GM19468 (cell line): Measurements from ENCODE around the gene B3GNT3.
"Not testable (repeated sequence)": the region's sequence is repeated elsewhere in the genome, so short reads cannot be mapped to it uniquely, and the experiment has no call there.

Source experiments
- ATAC-seq: cut with Tn5 transposase; IDR thresholded peaks from one replicate; pipeline ENCODE4 v1.9.1; 2021; ENCODE audit warnings: mild to moderate bottlenecking, moderate library complexity, moderate number of reproducible peaks; ENCODE audit not compliant: unreplicated experiment; ENCODE audit errors: extremely low read depth

The B3GNT3 gene

DNA sequence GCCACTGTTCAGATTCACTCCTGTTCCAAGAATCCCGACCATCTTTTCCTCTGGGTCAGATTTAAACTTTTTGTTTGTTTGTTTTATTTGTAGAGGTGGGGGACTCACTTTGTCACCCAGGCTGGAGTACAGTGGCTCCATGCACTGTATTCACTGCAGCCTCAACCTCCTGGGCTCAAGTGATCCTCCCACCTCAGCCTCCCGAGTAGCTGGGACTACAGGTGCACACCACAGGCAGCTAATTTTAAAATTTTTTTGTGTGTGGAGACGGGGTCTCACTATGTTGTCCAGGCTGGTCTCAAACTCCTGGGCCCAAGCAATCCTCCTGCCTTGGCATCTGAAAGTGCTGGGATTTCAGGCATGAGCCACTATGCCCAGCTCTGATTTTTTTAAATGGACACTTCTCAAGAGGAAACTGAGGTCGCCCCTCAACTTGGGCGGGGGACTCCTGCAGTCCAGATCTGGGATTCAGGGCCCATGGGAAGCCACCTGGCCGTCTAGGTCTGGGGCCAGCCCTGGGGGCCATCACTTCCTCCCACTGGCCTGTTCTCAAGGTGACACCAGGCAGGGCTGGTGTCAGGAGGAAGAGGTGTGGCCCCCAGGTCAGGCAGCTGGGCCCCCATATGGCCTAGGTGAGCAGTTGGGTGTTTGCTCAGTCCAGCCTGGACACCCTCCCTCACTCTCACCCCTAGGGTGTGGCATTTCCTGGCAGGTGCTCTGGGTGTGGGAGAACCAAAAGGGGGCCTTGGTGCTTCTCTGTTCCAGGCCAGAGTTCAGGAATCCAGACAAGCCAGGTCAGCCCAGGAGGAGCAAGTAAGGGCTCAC lies 1.3 kb downstream of the B3GNT3 start:
- ATAC-seq, result no peak

DNA sequence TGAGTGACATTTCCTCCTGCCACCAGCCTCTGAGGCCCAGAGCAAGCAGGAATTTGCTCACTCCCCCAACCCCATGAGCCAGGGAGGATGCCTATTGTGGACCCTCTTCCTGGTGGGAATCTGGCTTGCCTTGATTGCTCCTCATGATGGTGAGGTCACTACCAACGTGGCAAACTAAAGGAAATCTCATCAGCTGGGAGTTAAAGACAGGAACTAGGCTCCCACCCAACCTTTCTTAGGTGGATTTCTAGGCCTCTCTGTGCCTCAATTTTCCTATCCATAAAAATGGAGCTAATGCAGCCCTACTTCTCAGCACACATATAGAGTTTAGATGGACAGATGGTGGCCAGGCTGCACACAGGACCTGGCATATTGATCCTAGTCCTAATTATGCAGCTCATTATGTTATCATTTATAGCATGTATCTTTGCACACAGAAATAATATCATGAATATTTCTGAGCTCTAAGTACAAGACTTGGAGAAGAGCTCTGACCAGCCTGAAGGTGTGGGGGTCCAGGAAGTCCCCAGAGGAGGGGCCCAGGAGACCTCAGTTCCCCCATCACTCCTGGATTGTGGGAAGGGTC lies 2.0 kb downstream of the B3GNT3 start:
- no peak for ATAC-seq

DNA sequence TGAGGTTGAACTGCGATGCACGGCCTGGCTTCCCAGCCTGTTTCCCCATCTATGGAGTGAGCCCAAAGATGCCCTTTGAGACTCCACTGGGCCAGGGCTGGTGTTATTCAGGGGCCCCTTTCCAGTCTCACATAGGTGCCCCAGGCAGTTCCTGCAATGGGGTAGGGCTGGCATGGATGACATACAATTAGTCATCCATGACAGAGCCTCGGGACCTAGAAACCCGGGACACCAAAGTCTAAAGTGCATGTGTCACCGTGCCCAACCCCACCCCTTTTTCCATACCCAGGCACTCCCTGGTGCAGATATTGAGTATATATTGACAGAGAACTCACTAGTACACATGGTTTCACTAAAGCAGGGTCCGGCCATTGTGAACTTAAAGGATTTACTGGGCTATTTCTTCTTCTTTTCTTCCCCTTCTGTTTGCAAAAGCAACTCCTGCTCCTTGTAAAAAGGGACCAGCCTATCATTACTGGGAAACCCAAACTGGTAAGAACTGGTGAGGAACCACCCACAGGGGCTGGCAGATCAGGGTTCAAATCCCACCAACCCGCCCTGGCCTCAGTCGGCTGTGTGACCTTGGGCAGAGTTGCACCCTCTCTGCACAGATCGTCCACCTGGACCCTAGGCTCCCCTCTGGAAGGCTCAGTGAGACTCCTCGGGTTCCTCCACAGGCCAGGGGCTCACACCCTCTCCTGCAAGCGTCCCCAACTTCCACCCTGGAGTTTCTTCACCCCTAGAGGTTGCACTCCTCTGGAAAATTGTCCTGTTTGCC lies 2.7 kb downstream of the B3GNT3 start:
- ATAC-seq, result no peak

DNA sequence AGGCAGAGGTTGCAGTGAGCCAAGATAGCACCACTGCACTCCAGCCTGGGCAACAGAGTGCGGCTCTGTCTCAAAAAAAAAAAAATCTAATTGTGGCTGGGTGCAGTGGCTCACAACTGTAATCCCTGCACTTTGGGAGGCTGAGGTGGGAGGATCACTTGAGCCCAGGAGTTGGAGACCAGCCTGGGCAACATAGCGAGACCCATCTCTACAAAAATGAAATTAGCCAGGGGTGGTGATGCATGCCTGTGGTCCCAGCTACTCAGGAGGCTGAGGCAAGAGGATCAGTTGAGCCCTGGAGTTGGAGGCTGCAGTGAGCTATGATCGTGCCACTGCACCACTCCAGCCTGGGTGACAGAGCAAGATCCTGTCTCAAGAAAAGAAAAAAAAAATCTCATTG lies 3.7 kb downstream of the B3GNT3 start:
- ATAC-seq, result not testable (repeated sequence)

DNA sequence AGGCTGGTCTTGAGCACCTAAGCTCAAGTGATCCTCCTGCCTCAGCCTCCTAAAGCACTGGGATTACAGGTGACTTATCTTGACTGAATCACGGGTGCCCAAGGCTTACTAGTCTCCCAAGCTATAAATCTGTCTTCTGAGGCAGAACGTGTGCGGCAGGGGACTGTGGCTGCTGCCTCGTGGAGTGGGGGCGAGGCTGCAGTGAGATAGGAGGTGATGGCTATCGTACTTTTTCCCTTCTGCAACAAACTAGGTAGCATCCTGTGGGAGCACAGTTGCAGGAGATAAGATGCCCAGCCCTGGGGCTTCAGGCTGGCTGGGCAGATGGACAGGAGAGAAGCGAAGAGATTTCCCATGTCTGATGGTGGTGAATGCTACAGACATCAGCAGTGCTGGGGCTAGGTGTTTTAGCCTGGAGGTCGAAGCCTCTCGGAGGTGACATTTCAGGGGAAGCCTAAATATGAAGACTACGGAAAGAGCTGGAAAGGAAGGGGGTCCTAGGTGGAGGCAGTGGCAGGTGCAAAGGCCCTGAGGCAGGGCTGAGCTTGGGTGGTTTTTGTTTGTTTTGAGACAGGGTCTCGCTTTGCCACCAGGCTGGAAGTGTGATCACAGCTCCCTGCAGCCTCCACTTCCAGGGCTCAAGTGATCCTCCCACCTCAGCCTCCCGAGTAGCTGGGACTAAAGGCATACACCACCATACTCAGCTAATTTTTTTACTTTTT lies 7.4 kb downstream of the B3GNT3 start:
- ATAC-seq, result no peak

DNA sequence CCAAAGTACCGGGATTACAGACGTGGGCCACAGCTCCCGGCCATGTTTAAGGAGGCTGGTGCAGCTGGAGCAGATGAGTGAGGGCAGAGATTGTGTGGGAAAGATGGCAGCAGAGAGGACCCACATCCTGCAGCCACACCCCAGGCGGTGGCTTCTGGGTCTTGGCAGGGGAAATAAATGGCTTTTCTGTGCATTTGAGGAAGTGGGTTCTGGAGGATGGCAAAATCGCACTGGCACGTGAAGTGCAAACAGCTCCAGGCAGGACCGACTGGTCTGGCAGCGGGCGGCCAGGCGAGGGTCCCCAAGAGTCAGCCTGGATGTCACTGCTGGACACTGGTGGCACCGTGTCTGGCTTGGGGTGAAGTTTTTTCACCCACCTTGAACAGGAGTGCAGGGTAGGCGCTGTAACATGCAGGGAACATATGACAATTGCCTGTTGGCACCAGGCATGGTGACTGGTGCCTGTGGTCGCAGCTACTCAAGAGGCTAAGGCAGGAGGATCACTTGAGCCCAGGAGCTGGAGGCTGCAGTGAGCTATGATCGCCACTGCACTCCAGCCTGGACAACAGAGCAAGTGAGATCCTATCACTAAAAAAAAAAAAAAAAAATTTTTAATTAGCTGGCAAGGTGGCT lies 8.4 kb downstream of the B3GNT3 start:
- no peak for ATAC-seq

DNA sequence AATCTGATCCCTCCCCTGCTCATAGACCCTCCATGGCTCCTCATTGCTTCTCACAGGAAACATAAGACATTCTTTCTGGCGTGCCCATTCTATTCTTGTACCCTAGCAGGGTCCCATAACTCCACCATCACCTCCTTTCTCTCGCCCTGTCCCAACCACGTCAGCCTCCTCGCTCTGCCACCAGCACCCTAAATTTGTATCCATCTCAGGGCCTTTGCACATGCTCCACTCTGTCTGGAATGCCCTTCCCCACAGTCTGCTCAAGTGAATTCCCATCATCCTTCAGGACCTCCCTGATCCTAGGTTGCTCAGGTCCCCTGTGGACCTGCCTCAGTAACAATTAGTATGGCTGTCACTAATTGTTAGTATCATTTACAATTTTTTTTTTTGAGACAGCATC lies 10.5 kb downstream of the B3GNT3 start:
- ATAC-seq, result no peak

DNA sequence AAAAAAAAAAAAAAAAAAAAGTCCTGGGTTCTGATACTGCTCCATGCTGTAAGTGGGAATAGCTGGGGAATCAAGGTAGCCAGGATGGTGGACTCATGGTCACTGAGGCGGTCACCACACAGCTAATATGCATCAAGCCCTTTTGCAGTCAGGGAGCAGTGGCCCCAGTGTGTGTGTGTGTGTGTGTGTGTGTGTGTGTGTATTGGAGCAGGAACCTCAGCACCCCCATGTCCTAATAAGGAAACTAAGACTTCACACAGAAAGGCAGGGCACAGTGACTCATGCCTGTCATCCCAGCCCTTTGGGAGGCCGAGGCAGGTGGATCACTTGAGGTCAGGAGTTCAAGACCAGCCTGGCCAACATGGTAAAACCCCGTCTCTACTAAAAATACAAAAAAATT lies 12.0 kb downstream of the B3GNT3 start:
- no peak for ATAC-seq

DNA sequence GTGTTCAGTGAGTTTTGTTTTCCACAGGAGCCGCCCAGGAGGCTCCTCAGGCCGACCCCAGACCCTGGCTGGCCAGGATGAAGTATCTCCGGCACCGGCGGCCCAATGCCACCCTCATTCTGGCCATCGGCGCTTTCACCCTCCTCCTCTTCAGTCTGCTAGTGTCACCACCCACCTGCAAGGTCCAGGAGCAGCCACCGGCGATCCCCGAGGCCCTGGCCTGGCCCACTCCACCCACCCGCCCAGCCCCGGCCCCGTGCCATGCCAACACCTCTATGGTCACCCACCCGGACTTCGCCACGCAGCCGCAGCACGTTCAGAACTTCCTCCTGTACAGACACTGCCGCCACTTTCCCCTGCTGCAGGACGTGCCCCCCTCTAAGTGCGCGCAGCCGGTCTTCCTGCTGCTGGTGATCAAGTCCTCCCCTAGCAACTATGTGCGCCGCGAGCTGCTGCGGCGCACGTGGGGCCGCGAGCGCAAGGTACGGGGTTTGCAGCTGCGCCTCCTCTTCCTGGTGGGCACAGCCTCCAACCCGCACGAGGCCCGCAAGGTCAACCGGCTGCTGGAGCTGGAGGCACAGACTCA lies 12.9 kb downstream of the B3GNT3 start:
- no peak for ATAC-seq

DNA sequence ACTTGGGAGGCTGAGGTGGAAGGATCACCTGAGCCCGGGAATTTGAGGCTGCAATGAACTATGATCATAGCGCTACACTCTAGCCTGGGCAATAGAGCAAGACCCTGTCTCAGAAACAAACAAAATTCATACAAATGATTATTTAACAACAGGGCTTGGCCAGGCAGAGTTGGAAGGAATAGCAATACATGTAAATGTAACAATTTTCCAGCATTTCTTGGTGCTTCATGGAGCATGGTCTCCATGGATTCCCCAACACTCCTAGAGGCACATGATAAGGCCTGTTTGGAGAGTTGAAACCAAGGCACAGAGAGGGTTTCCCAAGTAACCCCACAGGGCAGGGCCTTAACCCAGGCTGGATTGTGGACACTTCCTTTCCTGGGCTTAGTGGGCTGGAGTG lies 16.2 kb downstream of the B3GNT3 start:
- no peak for ATAC-seq

DNA sequence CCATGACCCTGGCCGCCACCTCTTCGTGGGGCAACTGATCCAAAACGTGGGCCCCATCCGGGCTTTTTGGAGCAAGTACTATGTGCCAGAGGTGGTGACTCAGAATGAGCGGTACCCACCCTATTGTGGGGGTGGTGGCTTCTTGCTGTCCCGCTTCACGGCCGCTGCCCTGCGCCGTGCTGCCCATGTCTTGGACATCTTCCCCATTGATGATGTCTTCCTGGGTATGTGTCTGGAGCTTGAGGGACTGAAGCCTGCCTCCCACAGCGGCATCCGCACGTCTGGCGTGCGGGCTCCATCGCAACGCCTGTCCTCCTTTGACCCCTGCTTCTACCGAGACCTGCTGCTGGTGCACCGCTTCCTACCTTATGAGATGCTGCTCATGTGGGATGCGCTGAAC lies 16.7 kb downstream of the B3GNT3 start:
- no peak for ATAC-seq

DNA sequence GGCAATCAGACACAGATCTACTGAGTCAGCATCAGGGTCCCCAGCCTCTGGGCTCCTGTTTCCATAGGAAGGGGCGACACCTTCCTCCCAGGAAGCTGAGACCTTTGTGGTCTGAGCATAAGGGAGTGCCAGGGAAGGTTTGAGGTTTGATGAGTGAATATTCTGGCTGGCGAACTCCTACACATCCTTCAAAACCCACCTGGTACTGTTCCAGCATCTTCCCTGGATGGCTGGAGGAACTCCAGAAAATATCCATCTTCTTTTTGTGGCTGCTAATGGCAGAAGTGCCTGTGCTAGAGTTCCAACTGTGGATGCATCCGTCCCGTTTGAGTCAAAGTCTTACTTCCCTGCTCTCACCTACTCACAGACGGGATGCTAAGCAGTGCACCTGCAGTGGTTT lies 17.2 kb downstream of the B3GNT3 start:
- no peak for ATAC-seq

DNA sequence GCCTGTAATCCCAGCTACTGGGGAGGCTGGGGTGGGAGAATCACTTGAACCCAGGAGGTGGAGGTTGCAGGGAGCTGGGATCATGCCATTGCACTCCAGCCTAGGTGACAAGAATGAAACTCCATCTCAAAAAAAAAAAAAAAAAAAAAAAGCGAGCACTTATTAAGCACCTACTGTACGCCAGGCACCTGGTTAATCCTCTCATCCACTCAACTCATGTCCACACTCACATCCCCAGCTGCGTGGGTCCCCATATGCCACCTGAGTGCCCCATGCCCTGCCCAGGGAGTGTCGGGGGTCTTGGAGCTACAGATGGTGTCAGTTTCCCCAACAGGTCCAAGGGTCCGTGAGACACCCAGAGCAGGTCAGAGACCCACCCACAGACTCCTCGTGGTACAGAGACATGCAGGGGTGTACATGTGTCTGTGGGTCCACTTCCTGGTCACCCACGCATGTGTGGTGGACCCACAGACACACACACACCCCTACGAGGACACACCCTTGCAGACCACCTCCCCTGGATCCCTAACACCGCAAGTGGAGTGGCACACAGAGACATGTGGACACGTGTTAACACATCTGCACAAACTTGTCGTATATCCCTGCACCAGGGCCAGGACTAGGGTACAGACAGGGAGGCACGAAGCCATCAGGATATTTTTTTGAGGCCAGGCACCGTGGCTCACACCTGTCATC lies 22.9 kb downstream of the B3GNT3 start:
- no peak for ATAC-seq

DNA sequence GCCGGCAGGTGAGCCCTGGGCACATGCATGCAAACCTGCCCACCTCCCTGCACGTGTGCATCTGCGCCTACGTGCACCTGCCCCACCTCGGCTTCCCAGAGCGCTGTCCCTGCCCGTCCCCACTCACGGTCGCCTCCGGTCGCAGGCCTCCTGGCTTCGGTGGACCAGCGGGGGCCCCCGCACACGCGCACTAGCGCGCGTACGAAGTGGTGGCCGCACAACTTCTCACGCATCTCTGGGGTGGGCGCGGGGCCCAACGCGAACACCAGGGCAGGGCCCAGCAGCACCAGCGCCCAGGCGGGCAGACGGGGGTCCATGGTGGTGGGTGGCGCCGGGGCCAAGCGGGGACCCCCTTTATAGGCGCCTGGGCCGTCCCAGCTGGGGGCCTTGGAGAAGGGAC lies 26.3 kb downstream of the B3GNT3 start, which contains the start of gene INSL3:
Gene INSL3, minus strand, starts transcription at position 330 of the 400 bp plus-strand sequence. Its CDS starts 13 bp downstream, at position 317.
- no peak for ATAC-seq

DNA sequence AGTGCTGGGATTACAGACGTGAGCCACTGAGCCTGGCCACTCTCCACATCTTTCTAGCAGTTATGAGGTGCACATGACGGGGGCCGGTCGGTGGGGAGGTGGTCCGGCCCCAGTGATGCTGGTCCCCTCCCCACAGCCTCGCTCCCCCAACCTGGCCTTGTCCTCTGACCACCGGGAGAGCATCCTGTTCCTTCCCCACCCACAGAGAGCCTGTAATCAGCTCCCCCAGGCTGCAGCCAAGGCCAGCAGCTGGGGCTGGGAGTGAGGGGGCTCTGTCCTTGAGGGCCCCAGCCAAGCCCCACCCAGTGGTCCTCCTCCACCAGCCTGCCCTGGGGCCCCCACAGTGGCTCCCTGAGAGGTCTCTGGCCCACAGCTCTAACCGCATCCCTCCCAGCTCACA lies 29.4 kb downstream of the B3GNT3 start:
- no peak for ATAC-seq

DNA sequence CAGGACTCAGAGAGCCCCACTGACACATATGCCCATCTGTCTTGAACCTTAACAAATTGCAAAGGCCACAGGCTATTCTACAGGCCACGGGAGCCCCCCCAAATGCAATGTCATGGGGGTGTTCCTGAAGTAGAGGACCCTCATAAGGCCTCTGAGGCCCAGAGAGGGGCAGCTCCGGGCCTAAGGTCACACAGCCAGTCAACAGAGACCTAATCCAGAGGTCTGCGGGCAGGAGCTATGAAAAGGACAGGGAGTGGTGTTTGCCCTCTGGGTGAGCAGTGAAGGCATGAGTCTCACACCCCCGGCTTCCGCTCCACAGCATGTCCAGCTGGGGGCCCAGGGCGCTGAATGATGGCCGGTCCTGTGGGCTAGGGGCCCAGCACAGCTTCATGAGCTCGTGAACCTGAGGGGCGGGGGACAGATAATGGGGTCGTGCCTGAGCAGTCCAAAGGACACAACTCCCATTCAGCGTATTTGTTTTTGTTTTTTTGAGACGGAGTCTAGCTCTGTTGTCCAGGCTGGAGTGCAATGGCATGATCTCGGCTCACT lies 31.6 kb downstream of the B3GNT3 start:
- ATAC-seq, result no peak

DNA sequence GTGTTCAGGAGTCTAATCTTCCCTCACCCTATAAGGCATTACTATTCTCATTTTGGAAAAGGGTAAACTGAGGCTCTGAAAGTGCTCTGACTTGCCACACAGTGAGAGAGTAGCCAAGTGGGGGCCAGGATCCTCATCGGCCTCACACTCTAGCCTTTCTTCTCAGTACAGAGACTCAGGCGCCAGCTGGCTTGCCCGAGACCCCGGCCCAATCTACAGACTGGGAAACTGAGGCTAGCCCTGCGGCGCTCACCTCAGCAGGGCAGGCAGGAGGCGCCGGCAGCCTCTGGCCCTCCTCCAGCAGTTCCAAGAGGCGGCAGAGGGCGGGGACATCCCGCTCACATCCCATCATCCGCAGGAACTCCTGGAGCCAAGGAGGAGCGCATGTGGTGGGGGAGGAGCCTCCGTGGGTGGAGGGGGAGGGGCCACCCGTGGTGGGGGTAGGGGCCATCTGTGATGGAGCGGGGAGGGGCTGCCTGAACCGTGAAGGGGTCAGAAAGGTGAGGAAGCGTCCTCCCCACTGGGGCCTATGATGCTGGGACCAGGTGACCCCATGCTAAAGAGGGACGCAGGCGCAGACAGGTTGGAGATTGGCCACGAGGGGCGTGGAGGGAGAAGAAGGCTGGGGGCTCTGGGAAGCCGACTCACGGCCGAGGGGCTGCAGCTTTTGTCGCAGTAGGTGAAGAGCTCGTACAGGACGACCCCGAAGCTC lies 35.1 kb downstream of the B3GNT3 start:
- no peak for ATAC-seq
